Liver (tissue), 9 donors: ENCODE data around the gene NSMF. TPM values are rescaled to one million over a fixed set of nuclear protein-coding genes. Genes with fewer than 3 reads are reported as not detected.

Experiments used
- DNase-seq: peaks from one replicate; pipeline ENCODE4 v3.0.0-alpha.2; 2017; ENCODE audit warnings: low spot score
- H3K27ac ChIP-seq, 2 donors: one replicate each; pipeline ENCODE4 v1.7.0; 2013; ENCODE audit warnings: inconsistent platforms in 2 of 2, low read length in 2 of 2, control low read depth in 1 of 2, low read depth in 1 of 2, mild to moderate bottlenecking in 1 of 2
- H3K27me3 ChIP-seq, 4 donors: one replicate each; pipeline versions ENCODE4 v1.6.1 to v1.7.0; 2013; ENCODE audit warnings: low read length in 3 of 4, inconsistent platforms in 1 of 4, mild to moderate bottlenecking in 1 of 4, moderate library complexity in 1 of 4; ENCODE audit not compliant: control insufficient read depth in 4 of 4, insufficient read depth in 4 of 4
- H3K36me3 ChIP-seq, 4 donors: one replicate each; pipeline versions ENCODE4 v1.6.1 to v1.7.0; 2013; ENCODE audit warnings: low read length in 3 of 4, mild to moderate bottlenecking in 3 of 4, low read depth in 1 of 4, moderate library complexity in 1 of 4; ENCODE audit not compliant: control insufficient read depth in 4 of 4, insufficient read depth in 3 of 4
- H3K4me1 ChIP-seq, 4 donors: one replicate each; pipeline versions ENCODE4 v1.6.1 to v1.7.0; 2013; ENCODE audit warnings: low read length in 3 of 4, mild to moderate bottlenecking in 3 of 4, moderate library complexity in 1 of 4; ENCODE audit not compliant: control insufficient read depth in 4 of 4, insufficient read depth in 4 of 4
- H3K4me3 ChIP-seq, 3 donors: one replicate each; pipeline versions ENCODE4 v1.6.1 to v1.7.0; 2013; ENCODE audit warnings: low read length in 3 of 3, control low read depth in 1 of 3, low read depth in 1 of 3, mild to moderate bottlenecking in 1 of 3
- H3K9ac ChIP-seq, 2 donors: one replicate each; pipeline ENCODE4 v1.7.0; 2013; ENCODE audit warnings: low read length in 2 of 2, mild to moderate bottlenecking in 2 of 2, moderate library complexity in 2 of 2, control low read depth in 1 of 2, low read depth in 1 of 2
- H3K9me3 ChIP-seq, 4 donors: one replicate each; pipeline versions ENCODE4 v1.6.1 to v1.7.0; 2013; ENCODE audit warnings: low read length in 3 of 4; ENCODE audit not compliant: control insufficient read depth in 4 of 4
- EGR1 ChIP-seq, 2 donors: IDR thresholded peaks; 2 replicates each; pipeline ENCODE4 v1.6.1; 2016 to 2018; ENCODE audit warnings: antibody characterized with exemption in 2 of 2, low read depth in 2 of 2
- FOXA1 ChIP-seq: IDR thresholded peaks from 2 replicates; pipeline ENCODE4 v1.6.1; 2016; ENCODE audit warnings: antibody characterized with exemption
- FOXA2 ChIP-seq: IDR thresholded peaks from 2 replicates; pipeline ENCODE4 v1.6.1; 2016; ENCODE audit warnings: antibody characterized with exemption
- GABPA ChIP-seq, 2 donors: IDR thresholded peaks in 1 of 2; conservative IDR thresholded peaks in 1 of 2; 2 replicates each; pipeline ENCODE4 v1.6.1; 2016; ENCODE audit warnings: antibody characterized with exemption in 2 of 2, mild to moderate bottlenecking in 1 of 2, moderate library complexity in 1 of 2
- HNF4A ChIP-seq, 2 donors: conservative IDR thresholded peaks; 2 replicates each; pipeline ENCODE4 v1.6.1; 2016; ENCODE audit warnings: antibody characterized with exemption in 2 of 2, mild to moderate bottlenecking in 2 of 2
- HNF4G ChIP-seq: IDR thresholded peaks from 2 replicates; pipeline ENCODE4 v1.6.1; 2016; ENCODE audit warnings: antibody characterized with exemption
- JUND ChIP-seq, 2 donors: IDR thresholded peaks; 2 replicates each; pipeline ENCODE4 v1.6.1; 2016; ENCODE audit warnings: antibody characterized with exemption in 2 of 2
- NR2F2 ChIP-seq: IDR thresholded peaks from 2 replicates; pipeline ENCODE4 v1.6.1; 2016; ENCODE audit warnings: antibody characterized with exemption
- RAD21 ChIP-seq, 2 donors: IDR thresholded peaks; 2 replicates each; pipeline ENCODE4 v1.6.1; 2016; ENCODE audit warnings: antibody characterized with exemption in 2 of 2, mild to moderate bottlenecking in 2 of 2
- RXRA ChIP-seq, 2 donors: IDR thresholded peaks; 2 replicates each; pipeline ENCODE4 v1.6.1; 2017 to 2018; ENCODE audit warnings: antibody characterized with exemption in 2 of 2, mild to moderate bottlenecking in 1 of 2
- SP1 ChIP-seq: IDR thresholded peaks from 2 replicates; pipeline ENCODE4 v1.6.1; 2018; ENCODE audit warnings: antibody characterized with exemption, mild to moderate bottlenecking
- TAF1 ChIP-seq: conservative IDR thresholded peaks from 2 replicates; pipeline ENCODE4 v1.6.1; 2016; ENCODE audit warnings: antibody characterized with exemption, mild to moderate bottlenecking
- YY1 ChIP-seq: IDR thresholded peaks from 2 replicates; pipeline ENCODE4 v1.6.1; 2016; ENCODE audit warnings: antibody characterized with exemption, mild to moderate bottlenecking
- WGBS: extraction: QIAGEN DNeasy Blood & Tissue Kit; methylation state at CpG from one replicate; pipeline ENCODE4 v1.1.7; 2013; 5-methylcytosine and 5-hydroxymethylcytosine counted together
- polyA plus RNA-seq, 2 donors: library from polyadenylated mRNA; stranded (reverse) in 1 of 2; unstranded in 1 of 2; fragments of 200-250 nt in 1 of 2; fragments of >200 nt in 1 of 2; fragmentation: Nextera tagmentation in 1 of 2; extraction: Ambion mirVana in 1 of 2; gene quantifications; one replicate each; pipeline versions ENCODE4 v1.2.1 to v1.2.3, GENCODE V29; 2013 to 2015
- total RNA-seq, 2 donors: library from RNA; depleted of rRNA; stranded (reverse); fragments of >200 nt; gene quantifications; one replicate each; pipeline ENCODE4 v1.2.3, GENCODE V29; 2014
- TF ChIP-seq, protein P1 (sequence below): IDR thresholded peaks from 2 replicates; pipeline ENCODE4 v1.6.1; 2016; ENCODE audit warnings: antibody characterized with exemption
- TF ChIP-seq, protein P2 (sequence below): fragments of 150-350 bp; IDR thresholded peaks from 2 replicates; pipeline ENCODE4 v1.5.1; 2017; ENCODE audit warnings: improper control_type of control experiment, low read depth, low read length; ENCODE audit not compliant: missing input control
- TF ChIP-seq, protein P3 (sequence below): IDR thresholded peaks from 2 replicates; pipeline ENCODE4 v1.6.1; 2016; ENCODE audit warnings: antibody characterized with exemption
- TF ChIP-seq, protein P4 (sequence below): IDR thresholded peaks from 2 replicates; pipeline ENCODE4 v1.6.1; 2016; ENCODE audit warnings: antibody characterized with exemption, mild to moderate bottlenecking
- TF ChIP-seq, protein P5 (sequence below): IDR thresholded peaks from 2 replicates; pipeline ENCODE4 v1.6.1; 2016; ENCODE audit warnings: antibody characterized with exemption
- donor health status: healthy.
- donor health status: healthy.
- donor health status: healthy.
- donor health status: healthy.
- donor health status: healthy.

The NSMF gene
- total and polyA plus RNA-seq, 4 donors, result 1.7 to 13.5 (median 8.7) TPM

DNA sequence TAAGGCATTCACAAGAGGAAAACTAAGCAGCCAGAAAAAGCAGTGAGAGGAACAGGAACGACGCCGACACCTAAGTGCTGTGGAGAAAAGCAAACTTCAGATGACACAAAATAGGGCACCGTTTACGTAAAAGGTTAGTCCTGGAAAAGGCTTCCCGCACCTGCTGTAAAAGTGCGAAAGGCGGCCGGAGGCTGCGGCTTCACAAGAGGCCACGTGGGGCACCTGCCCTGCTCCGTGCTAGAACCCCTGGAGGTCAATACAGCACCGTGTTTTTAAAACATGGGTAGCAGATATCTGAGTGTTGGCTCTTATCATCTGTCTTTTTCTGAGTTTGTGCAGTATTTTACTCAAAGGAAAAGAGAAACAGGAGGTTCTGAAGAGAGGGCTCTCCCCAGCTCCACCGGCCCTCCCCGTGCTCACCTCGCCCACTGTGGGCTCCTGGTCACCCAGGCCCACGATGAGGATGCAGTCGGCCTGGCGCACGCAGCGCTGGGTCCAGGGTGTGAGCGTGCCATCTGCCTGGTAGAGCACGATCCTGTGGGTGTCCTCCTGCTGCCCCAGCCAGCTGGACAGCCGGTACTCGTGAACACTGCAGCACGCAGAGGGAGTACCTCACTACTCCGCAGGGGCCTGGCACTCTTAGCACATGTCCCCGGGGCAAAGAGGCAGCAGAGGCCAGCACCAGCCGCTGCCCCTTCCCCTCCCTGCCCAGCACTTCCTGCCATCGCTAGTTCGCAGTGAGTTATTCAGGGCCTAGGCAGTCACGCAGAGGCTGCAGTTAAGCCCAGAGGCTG, 21.0 kb upstream of the NSMF start:
- peaks cover 2 to 12% (median 5%) of the 10 kb centered on the region in 4 donors for H3K9me3 ChIP-seq
- peaks cover 0 to 8% (median 7%) of the 10 kb centered on the region in 4 donors for H3K4me1 ChIP-seq
- H3K27ac ChIP-seq, result no peak overlapping the region
- no peak for DNase-seq
- no peaks in the 10 kb centered on the region for H3K27me3 ChIP-seq
- H3K9ac ChIP-seq, result no peak overlapping the region
- H3K4me3 ChIP-seq, result no peak overlapping the region
- WGBS, result 94% methylated on average over 32 of the region's 32 CpGs
- H3K36me3 ChIP-seq, result peaks cover 0 to 6% (median 5%) of the 10 kb centered on the region in 4 donors
- no peak for TF ChIP-seq JUND (IDR thresholded peaks at IDR 0.05)
- TF ChIP-seq HNF4A (conservative IDR thresholded peaks at IDR 0.05), result no peak
- no peak for TF ChIP-seq YY1
- no peak for TF ChIP-seq NR2F2
- TF ChIP-seq, protein P1, sequence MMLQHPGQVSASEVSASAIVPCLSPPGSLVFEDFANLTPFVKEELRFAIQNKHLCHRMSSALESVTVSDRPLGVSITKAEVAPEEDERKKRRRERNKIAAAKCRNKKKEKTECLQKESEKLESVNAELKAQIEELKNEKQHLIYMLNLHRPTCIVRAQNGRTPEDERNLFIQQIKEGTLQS, result no peak
- TF ChIP-seq EGR1 (IDR thresholded peaks at IDR 0.05; ENCODE audit: low read depth in 2 of 2), result no peak
- TF ChIP-seq, protein P2, sequence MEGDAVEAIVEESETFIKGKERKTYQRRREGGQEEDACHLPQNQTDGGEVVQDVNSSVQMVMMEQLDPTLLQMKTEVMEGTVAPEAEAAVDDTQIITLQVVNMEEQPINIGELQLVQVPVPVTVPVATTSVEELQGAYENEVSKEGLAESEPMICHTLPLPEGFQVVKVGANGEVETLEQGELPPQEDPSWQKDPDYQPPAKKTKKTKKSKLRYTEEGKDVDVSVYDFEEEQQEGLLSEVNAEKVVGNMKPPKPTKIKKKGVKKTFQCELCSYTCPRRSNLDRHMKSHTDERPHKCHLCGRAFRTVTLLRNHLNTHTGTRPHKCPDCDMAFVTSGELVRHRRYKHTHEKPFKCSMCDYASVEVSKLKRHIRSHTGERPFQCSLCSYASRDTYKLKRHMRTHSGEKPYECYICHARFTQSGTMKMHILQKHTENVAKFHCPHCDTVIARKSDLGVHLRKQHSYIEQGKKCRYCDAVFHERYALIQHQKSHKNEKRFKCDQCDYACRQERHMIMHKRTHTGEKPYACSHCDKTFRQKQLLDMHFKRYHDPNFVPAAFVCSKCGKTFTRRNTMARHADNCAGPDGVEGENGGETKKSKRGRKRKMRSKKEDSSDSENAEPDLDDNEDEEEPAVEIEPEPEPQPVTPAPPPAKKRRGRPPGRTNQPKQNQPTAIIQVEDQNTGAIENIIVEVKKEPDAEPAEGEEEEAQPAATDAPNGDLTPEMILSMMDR, result no peak
- TF ChIP-seq, protein P3, sequence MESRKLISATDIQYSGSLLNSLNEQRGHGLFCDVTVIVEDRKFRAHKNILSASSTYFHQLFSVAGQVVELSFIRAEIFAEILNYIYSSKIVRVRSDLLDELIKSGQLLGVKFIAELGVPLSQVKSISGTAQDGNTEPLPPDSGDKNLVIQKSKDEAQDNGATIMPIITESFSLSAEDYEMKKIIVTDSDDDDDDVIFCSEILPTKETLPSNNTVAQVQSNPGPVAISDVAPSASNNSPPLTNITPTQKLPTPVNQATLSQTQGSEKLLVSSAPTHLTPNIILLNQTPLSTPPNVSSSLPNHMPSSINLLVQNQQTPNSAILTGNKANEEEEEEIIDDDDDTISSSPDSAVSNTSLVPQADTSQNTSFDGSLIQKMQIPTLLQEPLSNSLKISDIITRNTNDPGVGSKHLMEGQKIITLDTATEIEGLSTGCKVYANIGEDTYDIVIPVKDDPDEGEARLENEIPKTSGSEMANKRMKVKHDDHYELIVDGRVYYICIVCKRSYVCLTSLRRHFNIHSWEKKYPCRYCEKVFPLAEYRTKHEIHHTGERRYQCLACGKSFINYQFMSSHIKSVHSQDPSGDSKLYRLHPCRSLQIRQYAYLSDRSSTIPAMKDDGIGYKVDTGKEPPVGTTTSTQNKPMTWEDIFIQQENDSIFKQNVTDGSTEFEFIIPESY, result no peak
- no peak for TF ChIP-seq RXRA (IDR thresholded peaks at IDR 0.05)
- TF ChIP-seq HNF4G, result no peak
- TF ChIP-seq RAD21 (IDR thresholded peaks at IDR 0.05), result no peak
- no peak for TF ChIP-seq SP1
- no peak for TF ChIP-seq GABPA (IDR thresholded peaks at IDR 0.05 in 1 of 2, conservative IDR thresholded peaks at IDR 0.05 in 1 of 2)
- no peak for TF ChIP-seq TAF1
- TF ChIP-seq, protein P4, sequence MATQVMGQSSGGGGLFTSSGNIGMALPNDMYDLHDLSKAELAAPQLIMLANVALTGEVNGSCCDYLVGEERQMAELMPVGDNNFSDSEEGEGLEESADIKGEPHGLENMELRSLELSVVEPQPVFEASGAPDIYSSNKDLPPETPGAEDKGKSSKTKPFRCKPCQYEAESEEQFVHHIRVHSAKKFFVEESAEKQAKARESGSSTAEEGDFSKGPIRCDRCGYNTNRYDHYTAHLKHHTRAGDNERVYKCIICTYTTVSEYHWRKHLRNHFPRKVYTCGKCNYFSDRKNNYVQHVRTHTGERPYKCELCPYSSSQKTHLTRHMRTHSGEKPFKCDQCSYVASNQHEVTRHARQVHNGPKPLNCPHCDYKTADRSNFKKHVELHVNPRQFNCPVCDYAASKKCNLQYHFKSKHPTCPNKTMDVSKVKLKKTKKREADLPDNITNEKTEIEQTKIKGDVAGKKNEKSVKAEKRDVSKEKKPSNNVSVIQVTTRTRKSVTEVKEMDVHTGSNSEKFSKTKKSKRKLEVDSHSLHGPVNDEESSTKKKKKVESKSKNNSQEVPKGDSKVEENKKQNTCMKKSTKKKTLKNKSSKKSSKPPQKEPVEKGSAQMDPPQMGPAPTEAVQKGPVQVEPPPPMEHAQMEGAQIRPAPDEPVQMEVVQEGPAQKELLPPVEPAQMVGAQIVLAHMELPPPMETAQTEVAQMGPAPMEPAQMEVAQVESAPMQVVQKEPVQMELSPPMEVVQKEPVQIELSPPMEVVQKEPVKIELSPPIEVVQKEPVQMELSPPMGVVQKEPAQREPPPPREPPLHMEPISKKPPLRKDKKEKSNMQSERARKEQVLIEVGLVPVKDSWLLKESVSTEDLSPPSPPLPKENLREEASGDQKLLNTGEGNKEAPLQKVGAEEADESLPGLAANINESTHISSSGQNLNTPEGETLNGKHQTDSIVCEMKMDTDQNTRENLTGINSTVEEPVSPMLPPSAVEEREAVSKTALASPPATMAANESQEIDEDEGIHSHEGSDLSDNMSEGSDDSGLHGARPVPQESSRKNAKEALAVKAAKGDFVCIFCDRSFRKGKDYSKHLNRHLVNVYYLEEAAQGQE, result no peak
- TF ChIP-seq, protein P5, sequence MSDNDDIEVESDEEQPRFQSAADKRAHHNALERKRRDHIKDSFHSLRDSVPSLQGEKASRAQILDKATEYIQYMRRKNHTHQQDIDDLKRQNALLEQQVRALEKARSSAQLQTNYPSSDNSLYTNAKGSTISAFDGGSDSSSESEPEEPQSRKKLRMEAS, result no peak
- TF ChIP-seq FOXA2, result no peak
- TF ChIP-seq FOXA1, result no peak
